Tongue (tissue), 2 donors: ENCODE data around the gene TGFA. TPM values are rescaled to one million over a fixed set of nuclear protein-coding genes. Genes with fewer than 3 reads are reported as not detected.
A peak's percentile ranks its signal among the peaks of the same experiment; 100 is the strongest.
"Not testable (repeated sequence)": the region's sequence is repeated elsewhere in the genome, so short reads cannot be mapped to it uniquely, and the experiment has no call there.

ENCODE experiments used
- DNase-seq: peaks from one replicate; pipeline ENCODE4 v3.0.0-alpha.2; 2015
- total RNA-seq: library from RNA; depleted of rRNA; stranded (reverse); fragments of >200 nt; gene quantifications from one replicate; pipeline ENCODE4 v1.2.3, GENCODE V29; 2014

TGFA gene
- total RNA-seq, 1 donor from 2014 or later = 6.3 TPM

DNA sequence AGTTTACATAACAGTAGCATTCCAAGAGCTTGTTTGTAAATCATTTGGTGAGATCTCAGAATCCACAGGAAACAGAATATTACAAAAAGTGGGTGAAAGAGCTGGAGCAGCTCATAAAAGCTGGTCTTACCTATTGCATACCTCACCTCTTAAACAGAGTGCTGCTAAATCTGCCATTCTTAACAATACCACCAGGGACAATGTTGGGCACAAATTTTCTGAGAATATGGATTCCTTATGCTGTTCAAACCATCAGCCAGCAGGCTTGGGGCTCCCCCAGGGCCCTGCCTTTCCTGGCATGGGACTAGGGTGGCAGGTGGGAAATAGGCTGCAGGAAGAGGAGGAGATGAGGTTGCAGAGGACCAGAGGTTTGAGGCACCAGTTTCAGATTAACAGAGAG lies 55.6 kb downstream of the TGFA start:
- DNase-seq = no peak

DNA sequence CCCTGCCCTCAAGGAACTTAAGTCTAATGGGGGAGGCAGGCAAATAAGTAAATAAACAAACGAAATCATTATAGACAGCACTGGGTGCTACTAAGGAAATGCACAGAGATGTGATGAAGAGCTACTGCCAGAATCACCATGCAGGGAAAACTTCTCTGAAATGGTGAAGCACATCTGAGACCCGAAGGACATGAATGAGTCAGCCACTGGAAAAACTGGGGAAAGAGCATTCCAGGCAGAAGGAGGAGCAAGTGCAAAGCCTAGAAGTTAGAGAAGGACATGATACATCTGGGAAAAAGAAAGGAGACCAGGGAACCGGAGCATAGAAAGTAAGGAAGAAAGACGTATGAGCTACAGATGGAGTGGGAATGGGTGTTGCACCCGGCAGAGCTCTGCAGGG lies 56.8 kb downstream of the TGFA start:
- no peak for DNase-seq

GRCh38 chr2:70494293-70494886 lies 59.2 kb downstream of the TGFA start:
- DNase-seq = no peak

DNA sequence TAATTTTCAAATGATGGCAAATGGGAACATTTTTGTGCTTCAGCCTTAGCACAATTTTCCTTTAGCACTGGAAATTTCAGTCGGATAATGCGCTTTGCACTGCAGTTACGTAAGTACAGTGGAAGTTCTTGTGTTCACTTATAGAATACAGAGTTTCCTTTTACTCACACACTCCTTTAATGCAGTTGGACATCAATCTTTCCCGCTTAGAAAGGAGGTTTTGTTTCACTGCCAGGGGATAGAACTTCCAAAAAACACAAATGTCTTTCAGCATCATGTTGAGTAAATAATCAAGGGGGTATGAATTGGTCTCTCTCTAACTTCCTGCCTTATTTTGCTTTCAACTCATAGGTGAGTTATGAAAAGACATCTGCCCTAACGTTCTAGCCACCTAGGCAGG lies 63.2 kb downstream of the TGFA start:
- peak; percentile 48 for DNase-seq

GRCh38 chr2:70489165-70489564 lies 64.5 kb downstream of the TGFA start:
- no peak for DNase-seq

DNA sequence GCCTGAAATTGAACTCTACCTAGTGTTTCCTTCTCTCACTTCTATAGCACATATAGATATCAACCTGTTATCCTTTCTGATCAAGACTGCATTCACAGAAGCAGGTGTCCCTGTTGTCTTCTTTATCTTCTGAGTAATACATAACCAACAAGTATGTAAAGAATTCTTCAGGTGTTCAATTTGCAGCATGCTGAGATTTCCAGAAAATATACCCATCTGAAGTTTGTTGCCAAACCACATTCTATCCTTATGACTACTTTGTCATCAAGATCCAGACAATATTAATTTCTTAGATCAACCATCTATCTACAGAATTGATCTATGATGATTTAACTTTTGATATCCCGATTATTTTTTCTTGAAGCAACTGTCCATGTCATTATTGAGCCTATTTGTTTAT lies 69.5 kb downstream of the TGFA start:
- no peak for DNase-seq

DNA sequence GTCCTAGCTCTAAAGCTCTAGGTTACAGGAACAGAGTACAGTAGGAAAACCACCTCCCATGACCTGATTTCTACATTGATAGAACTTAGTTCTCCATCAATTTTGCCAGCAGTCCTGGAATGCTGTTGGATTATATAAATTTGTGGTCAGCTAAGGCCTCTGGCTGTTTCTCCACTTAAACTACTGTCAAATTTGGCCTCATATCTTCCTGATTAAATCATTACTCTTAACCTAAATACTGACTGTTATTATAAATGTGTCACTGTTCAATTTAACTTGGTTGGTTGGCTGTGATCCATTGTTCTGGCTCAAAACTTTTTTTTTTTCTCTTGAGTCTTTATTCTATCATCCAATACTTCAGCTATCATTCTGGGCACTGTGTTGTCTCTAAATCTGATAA lies 71.2 kb downstream of the TGFA start:
- no peak for DNase-seq

DNA sequence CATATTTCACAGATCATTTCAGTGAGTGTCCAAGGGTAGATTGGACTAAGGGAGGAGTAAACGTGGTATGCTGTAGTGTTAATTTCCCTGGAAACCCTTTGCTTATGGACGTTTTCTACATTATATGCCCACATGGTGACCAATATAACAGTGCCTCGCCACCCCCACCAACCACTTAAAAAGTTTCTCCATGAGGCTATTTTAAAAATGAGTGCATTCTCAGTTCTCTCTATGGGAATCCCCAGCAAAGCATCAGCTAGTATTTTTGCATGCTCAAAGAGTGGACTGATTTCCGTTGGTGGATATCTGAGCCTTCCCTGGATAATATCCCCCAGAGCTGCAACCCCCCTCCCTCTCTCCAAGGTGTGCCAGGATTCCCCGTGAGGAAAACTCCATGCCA lies 73.2 kb downstream of the TGFA start:
- DNase-seq = no peak

GRCh38 chr2:70479816-70480215 lies 73.8 kb downstream of the TGFA start:
- no peak for DNase-seq

GRCh38 chr2:70477441-70477844 lies 76.2 kb downstream of the TGFA start:
- DNase-seq = no peak

- DNase-seq = no peak
Observed at GRCh38 chr2:70475266-70475665, 78.4 kb downstream of the TGFA start.

DNA sequence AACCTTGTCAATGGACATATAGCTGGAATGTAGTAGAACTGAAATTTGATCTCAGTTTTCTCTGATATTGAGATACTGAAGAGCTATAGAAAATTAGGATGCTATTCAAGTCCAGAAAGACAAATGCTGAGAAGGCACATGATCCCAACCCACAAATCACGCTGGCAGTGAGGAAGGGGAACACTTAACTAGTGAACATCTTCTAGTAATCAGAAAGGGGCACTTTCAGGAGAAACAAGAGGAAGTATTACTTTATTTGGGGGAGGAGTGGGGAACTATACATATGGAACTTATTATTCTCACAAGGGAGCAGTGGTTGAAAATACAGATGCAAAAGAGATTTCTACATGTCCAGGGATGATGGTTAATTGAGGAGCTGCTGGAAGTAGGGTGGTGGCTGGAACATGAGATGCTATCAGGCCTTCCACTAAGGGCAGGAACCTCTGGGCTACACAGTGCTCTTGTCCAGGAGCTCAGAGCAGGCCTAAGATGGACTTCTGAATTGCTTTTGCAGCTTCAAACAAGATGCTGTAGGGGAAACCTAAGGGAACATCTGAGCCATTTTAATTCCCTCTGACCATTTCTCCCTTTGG lies 79.3 kb downstream of the TGFA start:
- DNase-seq = no peak

GRCh38 chr2:70473101-70473722 lies 80.4 kb downstream of the TGFA start:
- DNase-seq = no peak

DNA sequence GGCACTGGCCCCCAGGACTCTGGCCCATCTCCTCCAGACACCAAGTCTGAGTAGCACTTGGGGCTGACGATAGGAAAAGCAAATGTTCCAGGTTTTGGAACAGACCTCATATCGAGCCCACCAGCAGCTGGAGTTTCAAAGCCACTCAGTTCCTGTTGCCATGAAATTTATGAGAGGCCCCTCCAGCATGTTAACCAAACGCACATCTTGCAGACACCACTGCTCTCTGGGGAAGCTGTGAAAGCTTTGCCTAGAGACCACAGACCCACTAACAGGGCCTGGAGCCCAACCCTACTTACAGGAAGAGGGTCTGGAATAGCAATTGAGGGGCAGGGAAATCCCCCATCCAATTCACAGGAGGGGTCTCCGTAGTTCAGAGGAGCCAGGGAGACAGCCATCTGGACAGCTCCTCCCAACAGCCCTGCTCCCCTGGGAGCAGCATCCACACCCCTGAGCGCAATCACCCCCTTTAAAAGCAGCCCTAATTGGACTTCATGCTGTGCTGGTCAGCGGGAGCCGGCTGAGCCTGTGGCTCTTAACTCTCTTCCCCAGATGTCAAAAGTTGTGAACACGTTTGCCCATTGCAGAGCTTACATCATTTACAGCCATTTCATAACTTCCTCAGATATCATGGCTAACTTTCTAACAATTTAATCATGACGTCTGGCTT lies 81.3 kb downstream of the TGFA start:
- no peak for DNase-seq

DNA sequence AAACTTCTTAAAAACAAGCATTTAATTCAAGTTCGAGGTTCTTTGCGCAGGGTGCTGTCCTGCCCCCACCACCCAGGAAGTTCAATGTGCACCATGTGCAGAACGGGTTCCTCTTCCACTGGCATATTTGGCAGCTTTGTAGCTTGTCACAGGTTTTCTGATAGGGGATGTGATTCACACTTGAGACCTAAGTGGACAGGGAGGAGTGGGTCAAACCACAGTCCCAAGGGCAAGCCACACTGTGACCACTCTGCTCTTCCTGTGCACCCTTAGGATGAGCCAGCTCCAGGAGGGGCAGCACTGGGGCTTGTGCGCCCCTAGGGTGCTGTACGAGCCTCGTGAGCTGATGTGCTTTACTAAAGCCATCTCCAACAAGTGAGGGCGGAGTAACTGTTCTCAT lies 82.5 kb downstream of the TGFA start:
- DNase-seq = no peak

- no peak for DNase-seq
Observed at GRCh38 chr2:70469961-70470360, 83.7 kb downstream of the TGFA start.

DNA sequence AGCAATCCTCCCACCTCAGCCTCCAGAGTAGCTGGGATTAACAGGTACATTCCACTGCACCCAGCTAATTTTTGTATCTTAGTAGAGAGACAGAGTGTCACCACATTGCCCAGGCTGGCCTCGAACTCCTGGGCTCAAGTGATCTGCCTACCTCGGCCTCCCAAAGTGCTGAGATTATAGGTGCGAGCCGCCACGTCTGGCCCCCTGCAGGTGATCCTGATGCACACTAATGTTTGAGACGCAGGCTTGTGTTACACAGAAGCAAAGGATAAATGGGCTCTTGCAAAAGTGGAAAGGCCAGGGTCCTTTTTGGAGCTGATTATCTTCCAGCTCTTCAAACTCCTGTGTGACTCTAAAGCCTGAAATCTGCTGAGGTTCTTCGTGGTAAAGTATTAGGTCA lies 84.2 kb downstream of the TGFA start:
- no peak for DNase-seq

DNA sequence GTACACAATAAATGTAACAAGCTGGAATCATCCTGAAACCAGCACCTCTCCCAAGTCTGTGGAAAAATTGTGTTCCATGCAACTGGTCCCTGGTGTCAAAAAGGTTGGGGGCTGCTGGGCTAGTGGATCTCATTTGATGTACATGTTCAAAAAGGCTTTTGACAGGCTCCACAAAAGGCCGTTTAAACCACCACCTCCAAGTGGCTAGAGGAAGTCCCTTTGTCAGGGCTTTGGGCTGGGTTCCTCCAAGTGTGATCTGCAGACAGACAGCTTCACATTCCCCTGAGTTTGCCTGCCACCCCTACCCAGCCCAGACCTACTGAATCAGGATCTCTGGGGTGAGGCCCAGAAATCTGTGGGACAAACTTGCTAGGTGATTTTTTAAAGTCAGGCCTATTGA lies 84.7 kb downstream of the TGFA start:
- DNase-seq = no peak

- DNase-seq = peak; percentile 13
Observed at GRCh38 chr2:70467831-70468779, 85.5 kb downstream of the TGFA start.

- peak; percentile 29 for DNase-seq
Observed at GRCh38 chr2:70467237-70467636, 86.4 kb downstream of the TGFA start.

DNA sequence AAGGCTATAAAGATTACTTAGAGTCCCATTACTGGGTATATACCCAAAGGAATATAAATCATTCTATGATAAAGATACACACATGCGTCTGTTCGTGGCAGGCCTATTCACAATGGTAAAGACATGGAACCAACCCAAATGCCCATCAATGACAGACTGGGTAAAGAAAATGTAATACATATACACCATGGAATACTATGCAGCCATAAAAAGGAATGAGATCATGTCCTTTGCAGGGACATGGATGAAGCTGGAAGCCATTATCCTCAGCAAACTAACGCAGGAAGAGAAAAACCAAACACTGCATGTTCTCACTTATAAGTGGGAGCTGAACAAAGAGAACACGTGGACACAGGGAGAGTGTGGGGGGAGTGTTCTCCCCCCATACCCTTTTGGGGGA lies 87.0 kb downstream of the TGFA start:
- not testable (repeated sequence) for DNase-seq

- DNase-seq = no peak
Observed at GRCh38 chr2:70463997-70464396, 89.6 kb downstream of the TGFA start.
